Medulla oblongata (tissue), 1 donor: Measurements from ENCODE around the gene YWHAH.
"Not testable (repeated sequence)": the region's sequence is repeated elsewhere in the genome, so short reads cannot be mapped to it uniquely, and the experiment has no call there.

Experiments used
- DNase-seq: peaks from one replicate; pipeline ENCODE4 v3.0.0-alpha.2; 2015; ENCODE audit errors: extremely low spot score

The YWHAH gene

GRCh38 chr22:31981976-31982375 lies 37.6 kb downstream of the YWHAH start:
- not testable (repeated sequence) for DNase-seq

GRCh38 chr22:31983911-31984656 lies 39.7 kb downstream of the YWHAH start:
- DNase-seq, result no peak

GRCh38 chr22:31987218-31987617 lies 42.9 kb downstream of the YWHAH start:
- DNase-seq, result no peak

GRCh38 chr22:31991102-31991839 lies 46.9 kb downstream of the YWHAH start:
- no peak for DNase-seq

- DNase-seq, result no peak
Observed at GRCh38 chr22:31995046-31995445, 50.7 kb downstream of the YWHAH start.

- DNase-seq, result no peak
Observed at GRCh38 chr22:31995807-31996206, 51.5 kb downstream of the YWHAH start.

- no peak for DNase-seq
Observed at GRCh38 chr22:31998784-31999385, 54.5 kb downstream of the YWHAH start.

- no peak for DNase-seq
Observed at GRCh38 chr22:32000181-32000580, 55.8 kb downstream of the YWHAH start.

GRCh38 chr22:32005453-32005852 lies 61.1 kb downstream of the YWHAH start:
- DNase-seq, result no peak
